22Rv1 (cell line): Measurements from ENCODE around the gene KMT5C.

Experiments used
- H3K27ac ChIP-seq: fragments of 450-650 bp; 2 replicates; pipeline ENCODE4 v1.5.1; 2017
- CTCF ChIP-seq: fragments of 450-650 bp; IDR thresholded peaks from 2 replicates; pipeline ENCODE4 v1.5.1; 2017; ENCODE audit warnings: mild to moderate bottlenecking
- ZFX ChIP-seq: fragments of 450-650 bp; IDR thresholded peaks from 2 replicates; pipeline ENCODE4 v1.6.1; 2017; ENCODE audit warnings: antibody characterized with exemption, borderline replicate concordance

KMT5C gene

GRCh38 chr19:55341171-55341588 is 1.5 kb downstream of the KMT5C start:
- TF ChIP-seq ZFX (no peak), CTCF (no peak)

GRCh38 chr19:55341595-55342531 is 2.2 kb downstream of the KMT5C start:
- no peak for TF ChIP-seq ZFX
- no peak for TF ChIP-seq CTCF
- peak overlapping the region; percentile 97 for H3K27ac ChIP-seq

More at GRCh38 chr19:55341171-55341588, 1.5 kb downstream of the KMT5C start:
- peak overlapping the region; percentile 97 for H3K27ac ChIP-seq

GRCh38 chr19:55344444-55344843 is 4.8 kb downstream of the KMT5C start:
- H3K27ac ChIP-seq = no peak overlapping the region
- no peak for TF ChIP-seq CTCF
- no peak for TF ChIP-seq ZFX

- peak overlapping the region; percentile 15; the same call in 1 of the 2 replicates for H3K27ac ChIP-seq
Measured at GRCh38 chr19:55345101-55345817, 5.6 kb downstream of the KMT5C start.

GRCh38 chr19:55345818-55346724 is 6.4 kb downstream of the KMT5C start:
- peak overlapping the region; percentile 15; the same call in 1 of the 2 replicates for H3K27ac ChIP-seq

More at GRCh38 chr19:55345101-55345817, 5.6 kb downstream of the KMT5C start:
- TF ChIP-seq CTCF = no peak
- no peak for TF ChIP-seq ZFX

More at GRCh38 chr19:55345818-55346724, 6.4 kb downstream of the KMT5C start:
- TF ChIP-seq ZFX (no peak), CTCF (no peak)
